ENCODE results near the gene MYF5. TPM values are rescaled to one million over a fixed set of nuclear protein-coding genes. Genes with fewer than 3 reads are reported as not detected.

Gene MYF5
- total RNA-seq, 1 donor from 2014 or later, result not detected

DNA sequence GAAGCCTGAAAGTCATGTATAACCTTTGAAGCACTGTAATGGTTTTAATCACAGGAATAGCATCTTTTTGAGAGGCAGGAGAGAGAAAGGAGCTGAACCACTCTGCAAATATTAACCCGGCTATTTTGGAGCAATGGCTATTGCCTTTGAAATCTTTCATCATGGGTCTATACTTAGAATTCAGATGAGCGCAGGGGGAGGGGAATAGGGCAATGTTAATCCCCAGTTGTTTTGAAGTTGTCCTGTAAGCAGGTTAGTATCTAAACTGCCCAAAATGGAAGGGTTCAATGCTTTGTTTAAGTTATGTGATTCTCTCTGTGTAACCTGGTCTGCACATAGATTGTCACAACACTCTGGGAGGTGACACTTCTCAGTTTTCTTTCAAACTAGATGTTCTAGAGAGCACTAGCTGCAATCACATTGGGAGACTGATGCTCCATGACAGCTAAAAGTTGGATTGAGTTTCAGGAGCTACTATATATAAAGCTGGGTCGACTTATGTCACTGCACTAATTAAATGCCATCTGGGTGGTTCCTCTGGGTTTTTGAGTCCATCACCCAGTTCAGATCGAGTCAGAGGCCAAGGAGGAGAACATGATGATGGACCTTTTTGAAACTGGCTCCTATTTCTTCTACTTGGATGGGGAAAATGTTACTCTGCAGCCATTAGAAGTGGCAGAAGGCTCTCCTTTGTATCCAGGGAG, 9.4 kb upstream of the MYF5 start, which contains the start of gene MYF6:
TSS of gene MYF6 (plus strand) at position 509 of the 704 bp plus-strand sequence. CDS start at position 595, 86 bp downstream.
- DNase-seq (ENCODE audit: low spot score), result no peak
- intact Hi-C loops (cut with DNase I), result no loop called here

DNA sequence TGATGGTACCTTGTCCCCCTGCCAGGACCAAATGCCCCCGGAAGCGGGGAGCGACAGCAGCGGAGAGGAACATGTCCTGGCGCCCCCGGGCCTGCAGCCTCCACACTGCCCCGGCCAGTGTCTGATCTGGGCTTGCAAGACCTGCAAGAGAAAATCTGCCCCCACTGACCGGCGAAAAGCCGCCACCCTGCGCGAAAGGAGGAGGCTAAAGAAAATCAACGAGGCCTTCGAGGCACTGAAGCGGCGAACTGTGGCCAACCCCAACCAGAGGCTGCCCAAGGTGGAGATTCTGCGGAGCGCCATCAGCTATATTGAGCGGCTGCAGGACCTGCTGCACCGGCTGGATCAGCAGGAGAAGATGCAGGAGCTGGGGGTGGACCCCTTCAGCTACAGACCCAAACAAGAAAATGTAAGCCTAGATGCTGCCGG, 8.9 kb upstream of the MYF5 start:
- DNase-seq (ENCODE audit: low spot score), result no peak

DNA sequence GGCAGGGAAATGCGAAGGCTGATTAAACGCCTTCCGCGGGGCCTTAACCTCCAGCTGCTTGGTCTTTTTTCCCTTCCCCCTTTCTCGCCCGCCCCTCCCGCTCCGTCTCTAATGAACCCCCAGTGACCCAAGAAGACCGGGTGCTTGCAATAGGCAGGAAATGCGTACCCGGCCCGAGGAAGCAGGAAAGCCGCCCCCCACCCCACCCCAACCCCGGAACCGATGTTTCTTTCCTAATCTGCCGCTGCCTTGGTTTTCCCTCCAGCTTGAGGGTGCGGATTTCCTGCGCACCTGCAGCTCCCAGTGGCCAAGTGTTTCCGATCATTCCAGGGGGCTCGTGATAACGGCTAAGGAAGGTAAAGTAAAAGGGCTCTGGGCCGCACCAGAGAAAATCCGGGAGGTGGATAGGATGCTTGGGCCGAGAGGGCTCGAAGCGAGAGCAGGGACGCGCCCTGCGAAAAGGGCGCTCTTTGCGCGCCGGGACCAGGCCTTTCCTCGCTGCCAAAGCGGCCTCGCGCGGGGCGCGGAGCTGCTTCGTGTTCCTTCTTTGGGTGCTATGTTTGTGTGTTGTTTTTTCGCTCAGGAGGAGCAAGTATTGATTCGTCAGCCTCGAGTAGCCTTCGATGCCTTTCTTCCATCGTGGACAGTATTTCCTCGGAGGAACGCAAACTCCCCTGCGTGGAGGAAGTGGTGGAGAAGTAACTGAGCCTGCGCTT, 8.3 kb upstream of the MYF5 start:
- DNase-seq (ENCODE audit: low spot score), result no peak
- intact Hi-C loops (cut with DNase I), result no loop called here

More for the DNA sequence above, 8.9 kb upstream of the MYF5 start:
- intact Hi-C loops (cut with DNase I), result no loop called here

DNA sequence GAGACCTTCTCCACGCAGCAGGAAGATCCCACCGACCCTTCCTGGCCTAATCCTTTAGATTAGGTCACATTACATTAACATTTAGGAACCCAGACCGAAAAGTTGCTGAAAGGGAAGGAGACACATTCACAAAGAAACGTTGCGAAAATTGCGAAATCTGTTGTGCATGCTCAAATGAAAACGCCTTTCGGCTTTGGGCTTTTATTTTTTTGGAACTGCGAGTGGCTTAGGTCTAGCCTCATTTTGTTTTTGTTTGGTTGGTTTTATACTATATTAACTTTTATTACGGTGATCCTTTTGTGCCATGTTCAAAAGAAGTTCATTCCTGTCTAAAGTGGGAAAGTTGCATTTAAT, 7.8 kb upstream of the MYF5 start:
- intact Hi-C loops (cut with DNase I), result no loop called here
- DNase-seq (ENCODE audit: low spot score), result no peak

DNA sequence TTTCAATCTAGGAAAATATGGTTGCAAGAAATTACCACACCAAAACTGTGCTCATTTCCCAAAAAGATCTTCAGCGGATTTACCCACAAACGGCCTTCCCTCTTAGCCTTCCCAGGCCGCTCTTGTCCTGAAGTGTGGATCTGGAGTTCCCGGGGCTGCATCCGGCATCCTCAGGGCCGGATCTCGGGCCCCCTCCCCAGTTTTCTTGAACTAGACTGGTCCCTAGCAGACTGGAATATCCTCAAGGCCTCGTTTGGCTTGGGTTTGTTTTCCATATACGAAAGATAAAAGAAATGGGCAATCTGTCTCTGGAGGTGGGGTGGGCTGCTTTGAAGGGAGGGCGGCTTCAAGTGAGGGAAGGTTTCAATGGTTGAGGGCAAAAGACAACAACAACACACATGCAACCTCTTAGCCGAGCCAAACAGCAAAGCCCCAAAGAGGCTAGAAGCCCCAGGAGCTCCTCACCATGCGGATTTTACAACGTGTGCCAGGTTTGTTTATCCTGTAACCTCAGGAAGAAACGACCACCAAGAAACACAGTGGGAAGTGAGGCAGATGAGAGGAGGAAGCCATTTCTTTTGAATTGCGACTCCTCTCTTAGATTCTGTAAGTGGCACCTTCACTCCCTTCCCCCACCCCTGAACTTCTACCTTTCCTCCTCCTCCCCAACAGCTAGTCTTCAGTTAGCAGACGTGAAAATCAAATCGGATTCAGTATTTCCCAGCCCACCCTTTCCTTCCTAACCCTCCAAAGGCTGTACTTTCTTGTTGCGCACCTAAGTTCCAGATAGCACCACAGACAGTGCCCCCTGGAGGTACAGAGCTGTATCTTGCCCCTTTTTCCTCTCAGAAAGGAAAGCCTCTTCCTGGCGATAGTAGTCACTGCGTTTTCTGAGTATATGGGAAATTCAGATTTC, 6.6 kb upstream of the MYF5 start:
- intact Hi-C loops (cut with DNase I), result no loop called here
- DNase-seq (ENCODE audit: low spot score), result no peak

DNA sequence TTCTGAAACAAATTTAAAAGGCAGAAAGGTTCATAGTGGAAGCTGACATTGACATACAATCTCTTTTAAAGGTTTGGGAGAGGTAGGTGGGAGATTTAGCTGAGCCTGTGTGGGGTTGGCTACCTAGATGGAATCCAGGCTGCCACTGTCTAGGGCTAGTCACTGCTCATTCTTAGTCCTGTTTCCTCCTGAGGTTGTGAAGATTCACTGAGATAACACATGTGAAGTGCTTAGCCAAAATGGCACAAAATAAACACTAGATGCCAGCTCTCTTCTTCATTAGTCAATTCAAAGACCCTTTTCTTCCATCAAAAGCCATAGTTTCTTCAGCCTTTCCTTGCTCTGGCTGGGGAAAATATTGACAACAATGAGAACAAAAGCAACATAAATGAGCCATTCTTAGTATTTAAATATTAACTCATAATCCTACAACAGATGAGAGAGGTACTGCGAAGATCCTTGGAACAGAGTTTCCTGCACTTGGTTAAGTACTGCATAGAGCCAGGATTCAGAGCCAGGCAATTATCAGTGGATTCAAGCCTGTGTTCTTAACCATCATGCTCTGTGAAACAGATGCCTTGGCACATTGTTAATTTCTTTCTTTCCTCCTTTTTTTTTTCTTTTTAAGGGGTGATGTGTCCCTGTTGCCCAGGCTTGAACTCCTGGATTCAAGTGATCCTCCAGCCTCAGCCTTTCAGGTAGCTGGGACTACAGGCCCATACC, 5.8 kb upstream of the MYF5 start:
- intact Hi-C loops (cut with DNase I), result no loop called here

DNA sequence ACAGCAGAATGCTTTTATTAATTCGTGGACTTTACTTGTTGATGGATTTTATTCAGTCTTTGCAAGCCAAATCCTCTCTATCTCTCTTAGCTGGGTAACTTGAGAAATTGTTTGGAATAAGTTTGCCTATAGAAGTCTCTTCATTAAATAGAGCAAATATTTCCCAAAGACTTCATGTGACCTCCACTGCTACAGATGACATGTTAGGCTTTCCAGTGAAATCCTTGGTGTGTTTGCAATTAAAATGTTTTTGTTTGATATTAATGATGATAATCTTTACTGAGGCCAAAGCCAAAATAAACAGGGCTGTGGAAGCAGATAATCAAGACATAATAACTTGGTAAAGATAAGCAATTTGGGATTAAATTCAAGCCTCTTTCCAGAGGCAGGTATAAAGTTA, 4.8 kb upstream of the MYF5 start:
- DNase-seq (ENCODE audit: low spot score), result no peak
- intact Hi-C loops (cut with DNase I), result no loop called here

More for the DNA sequence above, 5.8 kb upstream of the MYF5 start:
- DNase-seq (ENCODE audit: low spot score), result no peak

DNA sequence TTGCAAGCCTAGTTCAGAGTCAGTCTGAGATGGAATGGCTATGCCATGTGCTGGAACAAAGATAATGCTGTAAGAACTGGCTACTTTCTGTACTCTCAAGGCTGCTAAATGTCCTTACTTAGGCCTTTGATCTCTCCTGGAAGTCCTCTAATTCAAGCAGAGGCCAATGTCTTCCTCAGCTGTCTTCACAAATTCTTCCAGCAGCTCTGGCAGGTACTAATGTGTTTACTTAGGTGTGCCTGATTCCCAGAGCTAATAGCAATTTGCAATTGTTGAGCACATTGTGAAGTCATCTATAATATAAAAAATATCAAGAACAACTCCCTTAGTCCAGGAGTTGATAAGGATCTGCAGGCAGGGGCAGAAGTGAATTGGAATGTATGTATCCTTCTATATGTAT, 3.8 kb upstream of the MYF5 start:
- intact Hi-C loops (cut with DNase I), result no loop called here
- DNase-seq (ENCODE audit: low spot score), result no peak

DNA sequence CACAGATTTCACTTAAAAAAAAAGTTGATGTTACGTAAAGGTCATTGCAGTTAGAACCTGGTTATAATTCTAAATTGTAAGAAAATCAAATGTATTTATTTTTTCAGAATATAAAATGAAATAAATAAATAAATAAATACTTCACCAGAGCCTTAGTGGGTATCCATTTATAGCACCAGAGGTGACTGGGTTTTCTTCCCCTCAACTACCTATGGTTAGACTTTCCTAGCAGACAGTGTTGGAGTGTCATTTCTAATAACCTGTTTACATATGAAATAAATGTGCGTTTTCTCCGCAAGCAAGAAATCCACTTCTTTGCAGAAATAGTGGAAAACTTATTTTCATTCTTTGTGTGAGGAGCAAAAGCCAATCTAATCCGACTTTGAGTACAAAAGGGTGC, 3.3 kb upstream of the MYF5 start:
- intact Hi-C loops (cut with DNase I), result no loop called here
- DNase-seq (ENCODE audit: low spot score), result no peak

DNA sequence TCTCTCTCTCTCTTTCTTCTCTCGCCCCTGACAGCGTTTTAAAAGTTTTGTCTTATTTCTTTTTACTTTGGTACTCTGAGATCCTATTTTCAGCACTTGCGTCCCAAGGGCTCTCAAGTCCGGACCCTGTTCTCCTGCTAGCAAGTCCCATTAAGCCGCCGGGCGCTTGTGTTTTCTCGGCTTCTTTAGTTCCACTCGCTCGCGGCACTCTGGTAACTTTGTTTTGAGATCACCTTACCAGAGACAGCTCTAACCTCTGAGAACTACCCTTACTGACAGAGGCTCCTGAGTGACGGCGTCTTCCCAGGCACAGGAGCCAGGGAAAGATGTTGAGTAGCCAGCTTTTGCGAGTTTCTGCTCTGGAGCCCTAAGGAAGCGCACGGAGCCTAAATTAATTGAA, 2.7 kb upstream of the MYF5 start:
- DNase-seq (ENCODE audit: low spot score), result no peak
- intact Hi-C loops (cut with DNase I), result no loop called here

DNA sequence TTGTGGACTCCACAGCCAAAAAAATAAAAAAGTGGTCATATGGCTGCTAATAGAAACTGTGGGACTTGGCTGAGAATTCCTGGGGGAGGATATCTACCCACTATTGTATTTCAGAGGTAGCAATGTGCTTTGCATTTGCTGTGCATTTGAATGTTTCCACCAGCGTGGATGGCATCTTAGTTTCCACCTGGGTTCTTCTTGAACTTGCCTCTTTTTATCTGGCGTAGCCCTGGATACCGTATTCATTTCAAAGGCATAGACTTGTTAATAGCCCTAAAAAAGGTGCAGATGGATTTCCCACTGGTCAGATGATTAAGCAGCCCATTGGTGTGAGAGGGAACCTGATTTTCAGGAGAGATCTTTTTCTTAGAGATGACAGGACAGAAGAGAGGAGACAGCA, 1.9 kb upstream of the MYF5 start:
- no peak for DNase-seq (ENCODE audit: low spot score)
- intact Hi-C loops (cut with DNase I), result no loop called here

DNA sequence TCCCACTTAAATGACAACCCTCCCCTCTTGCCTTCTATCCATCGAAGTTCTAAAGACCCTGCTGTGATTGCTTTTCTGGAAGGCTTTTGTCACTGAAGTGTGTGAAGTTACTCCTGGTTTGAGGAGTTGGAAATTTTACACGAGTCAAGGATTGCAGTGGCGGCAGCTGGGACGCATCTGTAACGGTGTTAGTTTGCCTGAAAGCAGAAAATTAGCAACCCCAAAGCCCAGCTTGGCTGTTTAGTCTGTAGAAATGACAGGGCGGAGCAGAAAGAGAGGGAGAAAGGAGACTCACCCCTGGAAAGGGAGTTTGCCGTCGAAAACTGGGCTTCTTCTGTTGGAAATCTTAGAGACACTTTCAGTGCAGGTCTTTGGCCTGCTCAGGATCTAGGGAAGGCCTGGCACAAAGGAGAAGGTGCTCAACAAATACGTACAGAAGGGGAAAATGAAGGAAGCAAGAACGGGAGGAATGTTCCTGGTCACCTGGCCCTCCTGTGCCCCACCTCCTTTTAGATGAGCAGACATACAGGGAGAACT, 931 bp upstream of the MYF5 start:
- intact Hi-C loops (cut with DNase I), result no loop called here
- no peak for DNase-seq (ENCODE audit: low spot score)

DNA sequence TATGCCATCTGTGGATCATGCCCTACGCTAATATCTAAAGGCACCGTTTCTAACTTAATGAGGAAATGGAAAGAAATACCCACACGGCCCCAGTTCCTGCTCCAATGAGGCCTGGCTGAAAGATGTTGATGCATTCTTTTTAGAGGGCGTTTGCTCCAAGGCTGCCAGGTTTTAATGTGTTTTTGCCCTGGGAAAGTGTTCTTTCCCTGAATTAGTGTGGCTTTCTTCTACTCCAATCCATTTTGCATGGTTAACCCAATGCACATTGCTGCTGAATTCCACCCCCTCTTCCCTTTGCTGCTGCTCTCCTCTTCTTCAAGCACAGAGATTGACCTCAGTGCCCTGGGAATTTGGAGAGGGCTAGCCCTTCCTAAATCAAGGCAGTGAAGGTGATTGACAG, 1.1 kb downstream of the MYF5 start:
- intact Hi-C loops (cut with DNase I), result no loop called here
- no peak for DNase-seq (ENCODE audit: low spot score)

DNA sequence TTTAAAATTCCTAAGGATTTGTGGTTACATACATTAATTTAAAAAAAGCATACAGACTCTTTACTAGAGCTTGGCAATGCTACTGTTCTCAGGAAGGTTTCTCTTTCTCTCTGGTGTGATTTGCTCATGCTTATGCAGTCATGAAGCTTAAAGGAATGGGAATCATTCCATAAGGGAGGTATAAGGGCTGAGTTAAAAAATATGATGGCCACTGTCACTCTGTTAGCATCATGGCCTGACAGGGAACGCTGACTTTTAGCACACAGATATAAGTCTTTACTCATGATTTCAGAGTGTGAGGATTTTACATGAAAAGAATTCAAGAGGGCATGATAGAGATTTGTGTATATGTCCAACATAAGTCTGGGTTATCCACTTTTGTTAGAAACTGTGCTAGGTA, 3.8 kb downstream of the MYF5 start:
- DNase-seq (ENCODE audit: low spot score), result no peak
- intact Hi-C loops (cut with DNase I), result no loop called here

DNA sequence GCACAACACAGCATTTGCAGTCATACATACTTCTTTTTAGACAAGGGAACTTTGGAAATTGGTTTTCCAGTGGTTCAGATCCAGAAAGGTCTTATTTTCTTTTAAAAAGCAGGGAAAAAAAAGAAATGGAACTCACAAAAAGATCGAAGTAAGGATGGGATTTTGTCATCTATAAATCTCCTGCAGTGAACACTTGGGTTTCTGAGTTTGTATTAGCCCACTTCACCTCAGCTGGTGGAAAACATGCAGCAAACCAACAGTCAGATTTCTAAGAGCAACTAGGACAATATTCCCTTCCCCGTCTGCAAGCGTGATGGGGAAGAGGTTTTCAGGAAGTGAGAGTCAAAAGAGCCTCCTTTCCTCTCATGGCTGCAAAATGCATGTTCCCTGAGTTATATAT, 4.6 kb downstream of the MYF5 start:
- no peak for DNase-seq (ENCODE audit: low spot score)
- intact Hi-C loops (cut with DNase I), result no loop called here

DNA sequence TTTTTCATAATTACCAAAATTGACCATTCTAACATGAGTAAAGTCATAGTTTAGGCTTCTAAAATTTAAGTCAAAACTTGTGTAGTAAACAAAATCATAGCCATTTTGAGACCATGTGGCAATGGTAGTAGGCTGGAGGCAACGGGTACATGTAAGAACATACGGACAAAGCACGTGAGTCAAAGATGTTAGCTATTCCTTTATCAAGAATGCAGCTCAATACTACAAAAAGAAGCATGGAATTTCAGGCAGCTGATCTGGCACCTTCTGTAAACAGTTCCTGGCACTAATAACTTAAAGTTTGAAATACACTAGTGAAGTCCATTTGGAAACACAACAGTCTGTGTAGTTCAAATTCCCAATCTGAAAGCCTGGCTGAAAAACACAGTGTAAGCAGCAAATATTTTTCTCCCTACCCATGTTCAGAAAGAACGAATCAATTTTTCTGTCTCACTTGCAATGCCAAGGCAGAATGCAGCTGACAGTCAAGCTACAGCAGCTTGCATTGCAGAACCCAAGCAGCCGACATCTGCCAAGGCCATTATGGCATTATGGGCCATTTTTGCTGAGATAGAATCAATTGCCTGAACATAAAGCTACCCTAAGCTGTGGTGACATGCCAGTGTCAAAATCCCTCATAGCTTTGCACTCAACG, 29.3 kb downstream of the MYF5 start:
- intact Hi-C loops (cut with DNase I), result no loop called here

DNA sequence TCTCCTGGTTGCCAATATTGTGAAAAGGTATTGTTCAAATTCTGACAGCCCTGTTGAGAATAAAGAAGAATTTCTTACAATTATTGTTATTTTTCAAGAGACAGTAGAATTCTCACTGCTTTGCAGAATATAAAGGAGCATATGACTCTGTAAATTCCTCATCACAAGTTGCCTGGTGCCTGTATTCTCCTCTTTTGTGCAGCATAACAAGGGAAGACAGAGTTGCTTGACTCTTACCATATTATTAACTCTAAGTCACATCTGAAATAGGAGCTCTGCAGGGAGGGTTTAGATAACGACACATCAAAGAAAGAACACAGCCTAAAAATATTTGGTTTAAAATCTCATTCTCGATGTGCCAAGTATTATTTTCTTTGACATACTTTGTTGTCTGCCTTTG, 31.1 kb downstream of the MYF5 start:
- intact Hi-C loops (cut with DNase I), result no loop called here
- DNase-seq (ENCODE audit: low spot score), result no peak

More for the DNA sequence above, 29.3 kb downstream of the MYF5 start:
- no peak for DNase-seq (ENCODE audit: low spot score)

DNA sequence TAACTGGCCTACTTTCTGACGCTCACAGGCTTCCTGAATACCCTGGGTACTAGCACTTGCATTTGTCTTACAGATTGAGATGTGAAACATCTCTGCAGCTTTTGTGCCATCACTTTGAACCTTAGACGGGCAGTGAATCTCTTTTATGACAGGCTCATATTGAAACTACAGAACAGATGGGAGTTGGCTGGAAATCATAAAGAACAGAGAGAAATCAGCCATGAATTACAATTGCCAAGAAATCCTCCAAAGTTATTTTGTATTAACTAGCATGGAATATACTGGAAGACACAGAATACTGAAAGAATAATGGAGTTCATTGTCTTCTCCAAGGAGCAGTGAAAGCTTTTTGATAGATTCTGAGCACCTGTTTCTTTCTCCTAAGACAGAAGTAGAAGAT, 32.7 kb downstream of the MYF5 start:
- intact Hi-C loops (cut with DNase I), result no loop called here
- DNase-seq (ENCODE audit: low spot score), result no peak

DNA sequence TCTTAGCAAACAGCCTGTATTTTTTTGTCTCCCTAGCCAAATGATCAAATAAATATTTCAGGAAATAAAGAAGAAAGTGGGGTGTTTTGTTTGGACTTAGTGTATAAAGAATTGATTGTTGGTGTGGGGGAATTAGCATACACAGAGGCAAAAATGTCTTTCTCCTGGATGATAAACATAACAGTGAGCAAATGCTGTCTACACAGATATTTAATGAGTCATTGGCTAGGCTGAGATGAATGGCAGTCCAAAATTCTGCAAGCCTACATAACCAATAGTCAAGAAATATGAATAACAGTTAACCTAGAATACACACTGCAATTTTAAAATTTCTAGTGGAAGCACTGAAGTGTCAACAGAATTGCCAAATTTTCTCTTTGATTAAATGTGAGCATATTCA, 35.8 kb downstream of the MYF5 start:
- intact Hi-C loops (cut with DNase I), result loop anchor here (10.0 kb wide), 1 partner anchor 128 kb away; no protein-coding TSS in a partner anchor

More for the DNA sequence above, 35.8 kb downstream of the MYF5 start:
- no peak for DNase-seq (ENCODE audit: low spot score)

Data from cardiac septum (tissue), 1 donor.